Placental pericyte (primary cell): ENCODE measurements around the gene RAC2. TPM values are rescaled to one million over a fixed set of nuclear protein-coding genes. Genes with fewer than 3 reads are reported as not detected.

ENCODE experiments used
- small RNA-seq: library from RNA; depleted of rRNA; stranded (forward); fragments of <200 nt; gene quantifications from one replicate; pipeline ENCODE3, GENCODE V24; 2012; ENCODE audit warnings: low replicate concordance
- total RNA-seq: library from RNA; depleted of rRNA; stranded (reverse); fragments of >200 nt; gene quantifications from 2 replicates; pipeline ENCODE4 v1.2.3, GENCODE V29; 2012

RAC2 gene
- total RNA-seq, result 16.6 and 24.2 TPM in 2 replicates

GRCh38 chr22:37244114-37244921, at the start of gene RAC2:
Gene RAC2, minus strand, starts transcription at chr22:37244269. Its CDS starts 121 bp downstream, at chr22:37244148.

GRCh38 chr22:37282385-37282677, 38.3 kb upstream of the RAC2 start, which contains the start of gene CYTH4:
Gene CYTH4, plus strand, starts transcription at chr22:37282508. Its CDS starts 62 bp downstream, at chr22:37282570.

GRCh38 chr22:37212174-37212906, 31.7 kb downstream of the RAC2 start, which contains the start of gene SSTR3:
Gene SSTR3, minus strand, starts transcription at chr22:37212477. Its CDS starts 4,674 bp downstream, at chr22:37207803.

GRCh38 chr22:37187891-37188761, 55.9 kb downstream of the RAC2 start, which contains the start of gene C1QTNF6:
Gene C1QTNF6, minus strand, starts transcription at chr22:37188247. Its CDS starts 34 bp downstream, at chr22:37188213.

Small RNA genes within 50 kb of the gene (small RNA-seq; reads per million reads assigned to genes)
- not detected for gene Z82188.1

Other genes starting within 250 kb of the RAC2 start
- gene TST, start 224.8 kb downstream of the RAC2 start, total RNA-seq, result 34.4 and 64.6 TPM in 2 replicates
- gene MPST, start 224.5 kb downstream of the RAC2 start, total RNA-seq, result 88.5 and 172 TPM in 2 replicates
- gene KCTD17, start 192.5 kb downstream of the RAC2 start, total RNA-seq, result 47.3 and 55.4 TPM in 2 replicates
- not detected in 2 replicates for gene TMPRSS6, start 134.6 kb downstream of the RAC2 start, total RNA-seq
- gene IL2RB, start 94.4 kb downstream of the RAC2 start, total RNA-seq, result 0.22 and 0.57 TPM in 2 replicates
- 5.9 and 8.0 TPM in 2 replicates for gene C1QTNF6, start 56.0 kb downstream of the RAC2 start, total RNA-seq
- gene SSTR3, start 31.8 kb downstream of the RAC2 start, total RNA-seq, result not detected in 2 replicates
- gene CYTH4, start 38.2 kb upstream of the RAC2 start, total RNA-seq, result 0.86 TPM in 1 of 2 replicates, not detected in the other
- 0.66 and 1.4 TPM in 2 replicates for gene ELFN2, start 183.2 kb upstream of the RAC2 start, total RNA-seq
- gene MFNG, start 242.1 kb upstream of the RAC2 start, total RNA-seq, result 0.43 TPM in 1 of 2 replicates, not detected in the other